ENCODE data around the gene CSTF2T.

The CSTF2T gene

GRCh38 chr10:51699475-51700227 lies at the start of gene CSTF2T:
Gene CSTF2T, minus strand, starts transcription at chr10:51699595. Its CDS starts 46 bp downstream, at chr10:51699549.
- DNase-seq (ENCODE audit: low read depth in 2 of 2) = peak; percentile 78 to 84

- DNase-seq (ENCODE audit: low read depth in 2 of 2) = no peak
Measured at GRCh38 chr10:51748959-51749358, 49.6 kb upstream of the CSTF2T start.

- DNase-seq (ENCODE audit: low read depth in 2 of 2) = no peak
Measured at GRCh38 chr10:51747216-51747615, 47.8 kb upstream of the CSTF2T start.

- DNase-seq (ENCODE audit: low read depth in 2 of 2) = no peak
Measured at GRCh38 chr10:51745397-51745796, 46.0 kb upstream of the CSTF2T start.

GRCh38 chr10:51744235-51745000 lies 45.0 kb upstream of the CSTF2T start:
- no peak for DNase-seq (ENCODE audit: low read depth in 2 of 2)

- no peak for DNase-seq (ENCODE audit: low read depth in 2 of 2)
Measured at GRCh38 chr10:51743146-51743545, 43.8 kb upstream of the CSTF2T start.

- no peak for DNase-seq (ENCODE audit: low read depth in 2 of 2)
Measured at GRCh38 chr10:51733057-51733456, 33.7 kb upstream of the CSTF2T start.

- no peak for DNase-seq (ENCODE audit: low read depth in 2 of 2)
Measured at GRCh38 chr10:51729822-51730555, 30.6 kb upstream of the CSTF2T start.

GRCh38 chr10:51724038-51724437 lies 24.6 kb upstream of the CSTF2T start:
- DNase-seq (ENCODE audit: low read depth in 2 of 2) = no peak

GRCh38 chr10:51718804-51719291 lies 19.5 kb upstream of the CSTF2T start:
- no peak for DNase-seq (ENCODE audit: low read depth in 2 of 2)

GRCh38 chr10:51716981-51717380 lies 17.6 kb upstream of the CSTF2T start:
- no peak for DNase-seq (ENCODE audit: low read depth in 2 of 2)

- no peak for DNase-seq (ENCODE audit: low read depth in 2 of 2)
Measured at GRCh38 chr10:51711519-51711891, 12.1 kb upstream of the CSTF2T start.

GRCh38 chr10:51709324-51709972 lies 10.1 kb upstream of the CSTF2T start:
- DNase-seq (ENCODE audit: low read depth in 2 of 2) = no peak

GRCh38 chr10:51708609-51709008 lies 9.2 kb upstream of the CSTF2T start:
- no peak for DNase-seq (ENCODE audit: low read depth in 2 of 2)

GRCh38 chr10:51707821-51708424 lies 8.5 kb upstream of the CSTF2T start:
- no peak for DNase-seq (ENCODE audit: low read depth in 2 of 2)

GRCh38 chr10:51707392-51707791 lies 8.0 kb upstream of the CSTF2T start:
- no peak for DNase-seq (ENCODE audit: low read depth in 2 of 2)

GRCh38 chr10:51706225-51706624 lies 6.8 kb upstream of the CSTF2T start:
- DNase-seq (ENCODE audit: low read depth in 2 of 2) = no peak

GRCh38 chr10:51705774-51706173 lies 6.4 kb upstream of the CSTF2T start:
- DNase-seq (ENCODE audit: low read depth in 2 of 2) = no peak

- peak in 1 of 2 donors; percentile 11 for DNase-seq (ENCODE audit: low read depth in 2 of 2)
Measured at GRCh38 chr10:51700228-51700817, 928 bp upstream of the CSTF2T start.

GRCh38 chr10:51699145-51699474 lies 285 bp downstream of the CSTF2T start:
- no peak for DNase-seq (ENCODE audit: low read depth in 2 of 2)

- DNase-seq (ENCODE audit: low read depth in 2 of 2) = no peak
Measured at GRCh38 chr10:51698473-51699063, 827 bp downstream of the CSTF2T start.
